GM12878 (cell line): ENCODE measurements around the gene CROCC. TPM values are rescaled to one million over a fixed set of nuclear protein-coding genes. Genes with fewer than 3 reads are reported as not detected.
"Not testable (repeated sequence)": the region's sequence is repeated elsewhere in the genome, so short reads cannot be mapped to it uniquely, and the experiment has no call there.

Experiments
- ATAC-seq: fragments of 200-7000 bp; cut with Tn5 transposase; 3 replicates; pipeline ENCODE4 v1.9.1; 2020; ENCODE audit warnings: mild to moderate bottlenecking, moderate library complexity
- BruUV-seq: library from RNA; stranded (reverse); fragments of 400-500 nt; replicated peaks from 2 replicates; lab custom pipeline; 2021; lab: Mats Ljungman, UMichigan
- CTCF ChIA-PET: fragments of 300-600 bp; sonication (Branson Sonifier 250); formaldehyde crosslinking; extraction: SDS; loops from one replicate; lab custom pipeline; 2021; ENCODE audit warnings: inconsistent platforms; lab: Yijun Ruan, JAX
- POLR2A ChIA-PET: fragments of 350-600 bp; formaldehyde crosslinking; extraction: SDS; loops from one replicate; lab custom pipeline; 2021; ENCODE audit warnings: inconsistent platforms; lab: Charles Lee
- RAD21 ChIA-PET: fragments of 300-600 bp; sonication (Branson Sonifier 250); formaldehyde crosslinking; loops from one replicate; lab custom pipeline; 2023; ENCODE audit warnings: antibody characterized with exemption; ENCODE audit not compliant: unreplicated experiment; lab: Charles Lee
- SMC1A ChIA-PET: fragments of 300-600 bp; sonication (Branson Sonifier 250); formaldehyde crosslinking; loops from one replicate; lab custom pipeline; 2023; ENCODE audit not compliant: unreplicated experiment, uncharacterized antibody; lab: Charles Lee
- DNase-seq: peaks from one replicate; pipeline ENCODE4 v3.0.0-alpha.2; 2011; ENCODE audit warnings: low read depth, low spot score
- FAIRE-seq: peaks from 3 replicates; lab custom pipeline; 2011; peaks lifted over from hg19 to GRCh38; lab: Jason Lieb, UNC
- H2AFZ ChIP-seq: 2 replicates; pipeline ENCODE4 v1.6.0; 2011; ENCODE audit warnings: low read depth, low read length, control low read depth; ENCODE audit not compliant: control insufficient read depth
- H3K27ac ChIP-seq: 2 replicates; pipeline ENCODE4 v1.5.1; 2011; ENCODE audit warnings: control low read depth; ENCODE audit not compliant: control insufficient read depth, insufficient read depth
- H3K27me3 ChIP-seq, 2 experiments: replicated peaks in 1 of 2; 2 replicates each; pipeline versions ENCODE4 v1.6.0 to v1.6.1; 2011; ENCODE audit warnings: low read length in 1 of 2; ENCODE audit not compliant: control insufficient read depth in 2 of 2, insufficient read depth in 2 of 2
- H3K36me3 ChIP-seq, 2 experiments: 2 replicates each; pipeline ENCODE4 v1.5.1; 2011; ENCODE audit warnings: low read length in 1 of 2; ENCODE audit not compliant: control insufficient read depth in 2 of 2, insufficient read depth in 2 of 2
- H3K4me1 ChIP-seq: 2 replicates; pipeline ENCODE4 v1.6.1; 2011; ENCODE audit warnings: mild to moderate bottlenecking, low read length, moderate library complexity, mixed read lengths; ENCODE audit not compliant: control insufficient read depth, insufficient read depth
- H3K4me2 ChIP-seq: 2 replicates; pipeline ENCODE4 v1.6.0; 2011; ENCODE audit warnings: control low read depth; ENCODE audit not compliant: control insufficient read depth, insufficient read depth
- H3K4me3 ChIP-seq: fragments of 200-600 bp; sonication (generic); 2 replicates; pipeline ENCODE4 v1.5.1; 2016
- H3K79me2 ChIP-seq: 2 replicates; pipeline ENCODE4 v1.6.0; 2011; ENCODE audit warnings: low read length; ENCODE audit not compliant: control insufficient read depth, insufficient read depth
- H3K9ac ChIP-seq: 2 replicates; pipeline ENCODE4 v1.8.0; 2011; ENCODE audit warnings: low read length, control low read depth, mixed read lengths; ENCODE audit not compliant: control insufficient read depth, insufficient read depth
- H3K9me3 ChIP-seq: replicated peaks from 3 replicates; pipeline ENCODE4 v1.5.1; 2011; ENCODE audit warnings: mild to moderate bottlenecking, low read length; ENCODE audit not compliant: control insufficient read depth, insufficient read depth
- H4K20me1 ChIP-seq: 2 replicates; pipeline ENCODE4 v1.6.0; 2011; ENCODE audit not compliant: control insufficient read depth, insufficient read depth
- BCL11A ChIP-seq: IDR thresholded peaks from 2 replicates; pipeline ENCODE4 v1.6.1; 2011; ENCODE audit warnings: low read depth, low read length
- BMI1 ChIP-seq: fragments of 450-650 bp; IDR thresholded peaks from 2 replicates; pipeline ENCODE4 v1.6.1; 2016; ENCODE audit warnings: mild to moderate bottlenecking, moderate library complexity, borderline replicate concordance
- CBX3 ChIP-seq: fragments of 200-600 bp; sonication (generic); IDR thresholded peaks from 2 replicates; pipeline ENCODE4 v1.6.1; 2016; ENCODE audit warnings: low read depth, borderline replicate concordance
- NR2C2 ChIP-seq: IDR thresholded peaks from 2 replicates; pipeline ENCODE4 v1.6.1; 2011; ENCODE audit warnings: borderline replicate concordance, low read depth; ENCODE audit not compliant: control insufficient read depth, insufficient read length
- POU2F2 ChIP-seq: IDR thresholded peaks from 3 replicates; pipeline ENCODE4 v1.6.1; 2011; ENCODE audit warnings: low read depth, mild to moderate bottlenecking, low read length, borderline replicate concordance
- ZNF217 ChIP-seq: fragments of 450-650 bp; IDR thresholded peaks from 2 replicates; pipeline ENCODE4 v1.6.1; 2017; ENCODE audit warnings: antibody characterized with exemption, mild to moderate bottlenecking
- WGBS: methylation state at CpG from one replicate; pipeline ENCODE4 v1.1.6; 2016; ENCODE audit warnings: low lambda C conversion rate; ENCODE audit not compliant: insufficient replicate concordance, insufficient coverage; ENCODE audit errors: missing lambda C conversion rate; 5-methylcytosine and 5-hydroxymethylcytosine counted together
- in situ Hi-C: fragments of 300-500 bp; cut with MboI; formaldehyde crosslinking; loops from 9 replicates; pipeline ENCODE4 v1.14.3; 2018; ENCODE audit warnings: mixed read lengths
- intact Hi-C: fragments of 100-400 bp; cut with micrococcal nuclease; formaldehyde crosslinking; loops from one replicate; pipeline ENCODE4 v1.14.2; 2022; ENCODE audit not compliant: unreplicated experiment
- polyA plus RNA-seq, 11 experiments: library from polyadenylated mRNA; depleted of rRNA in 4 of 11; unstranded in 6 of 11; stranded (reverse) in 5 of 11; fragments of >200 nt; fragmentation: Nextera tagmentation in 4 of 11; fragmentation: Illumina TruSeq in 1 of 11; extraction: Ambion mirVana in 4 of 11; extraction: Trizol in 1 of 11; gene quantifications; 1 replicate in 1 of 11; 2 replicates in 10 of 11; pipeline versions ENCODE4 v1.2.1 to v1.2.3, GENCODE V29; 2011 to 2016; ENCODE audit warnings: inconsistent platforms in 2 of 11, missing spikeins in 2 of 11, low read depth in 1 of 11
- total RNA-seq, 4 experiments: library from RNA; depleted of rRNA in 3 of 4; stranded (reverse); fragments of >200 nt in 3 of 4; fragmentation: Illumina TruSeq in 1 of 4; extraction: Trizol in 1 of 4; gene quantifications; 2 replicates each; pipeline versions ENCODE4 v1.2.1 to v1.2.3, GENCODE V29; 2013 to 2021

The CROCC gene
- total and polyA plus RNA-seq, 10 of the 15 experiments (the other 5 are each of a cell fraction or from before 2014, with no cell fraction given), result 0.04 to 5.5 (median 2.3) TPM

DNA sequence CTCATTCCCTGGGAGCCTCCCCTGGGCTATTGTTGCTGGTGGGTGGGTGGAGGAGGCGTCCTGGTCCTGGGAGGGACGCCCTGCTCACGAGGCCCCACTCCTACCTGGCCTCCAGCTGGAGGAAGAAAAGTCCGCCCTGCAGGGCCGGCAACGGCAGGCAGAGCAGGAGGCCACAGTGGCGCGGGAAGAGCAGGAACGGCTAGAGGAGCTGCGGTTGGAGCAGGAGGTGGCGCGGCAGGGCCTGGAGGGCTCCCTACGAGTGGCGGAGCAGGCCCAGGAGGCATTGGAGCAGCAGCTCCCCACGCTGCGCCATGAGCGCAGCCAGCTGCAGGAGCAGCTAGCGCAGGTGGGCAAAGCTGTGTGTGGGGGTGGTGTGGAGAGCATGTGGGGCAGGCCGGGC lies 24.9 kb downstream of the CROCC start (continued):
- TF ChIP-seq POU2F2, result no peak
- no peak for TF ChIP-seq CBX3
- no peak for TF ChIP-seq ZNF217
- TF ChIP-seq BMI1, result no peak
- no peak for TF ChIP-seq BCL11A
- TF ChIP-seq NR2C2, result no peak

DNA sequence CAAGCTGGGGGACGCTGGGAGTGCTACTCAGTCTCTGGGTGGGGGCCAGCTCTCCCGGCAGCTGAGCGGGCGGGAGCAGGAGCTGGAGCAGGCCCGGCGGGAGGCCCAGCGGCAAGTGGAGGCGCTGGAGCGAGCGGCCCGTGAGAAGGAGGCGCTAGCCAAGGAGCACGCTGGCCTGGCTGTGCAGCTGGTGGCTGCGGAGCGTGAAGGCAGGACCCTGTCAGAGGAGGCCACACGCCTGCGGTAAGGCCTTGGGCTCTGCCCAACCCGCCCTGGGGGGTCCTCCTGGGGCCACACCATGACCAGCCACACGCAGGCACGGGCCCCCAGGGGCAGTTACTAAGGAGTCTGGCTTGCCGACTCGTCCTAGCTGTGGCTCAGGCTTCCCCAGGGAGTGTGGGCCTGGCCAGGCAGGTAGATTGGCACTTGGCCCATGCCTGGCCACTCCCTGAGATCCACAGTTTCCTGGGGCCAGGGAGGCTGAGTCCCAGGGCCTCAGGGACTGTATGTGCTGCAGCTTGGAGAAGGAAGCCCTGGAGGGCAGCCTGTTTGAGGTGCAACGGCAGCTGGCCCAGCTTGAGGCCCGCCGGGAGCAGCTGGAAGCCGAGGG lies 26.7 kb downstream of the CROCC start:
- H3K9ac ChIP-seq, H2AFZ ChIP-seq, H3K4me1 ChIP-seq, H3K27ac ChIP-seq, FAIRE-seq, H3K4me3 ChIP-seq, H3K27me3 ChIP-seq, H3K9me3 ChIP-seq, SMC1A ChIA-PET, DNase-seq, H3K36me3 ChIP-seq, CTCF ChIA-PET, H3K79me2 ChIP-seq, H4K20me1 ChIP-seq, H3K4me2 ChIP-seq, BruUV-seq, intact Hi-C loops, ATAC-seq: not testable (repeated sequence)
- 32% methylated on average over 26 of the region's 26 CpGs for WGBS
- ChIA-PET POLR2A (interaction anchor here (0.5 kb wide), 1 partner anchor 713 kb away, joined by 5 read pairs; no protein-coding TSS in a partner anchor), RAD21 (interaction anchor here (1.3 kb wide), 1 partner anchor 327 kb away, joined by 4 read pairs; no protein-coding TSS in a partner anchor)
- in situ Hi-C loops, result loop anchor here (10.0 kb wide), 1 partner anchor 286 kb away; no protein-coding TSS in a partner anchor

DNA sequence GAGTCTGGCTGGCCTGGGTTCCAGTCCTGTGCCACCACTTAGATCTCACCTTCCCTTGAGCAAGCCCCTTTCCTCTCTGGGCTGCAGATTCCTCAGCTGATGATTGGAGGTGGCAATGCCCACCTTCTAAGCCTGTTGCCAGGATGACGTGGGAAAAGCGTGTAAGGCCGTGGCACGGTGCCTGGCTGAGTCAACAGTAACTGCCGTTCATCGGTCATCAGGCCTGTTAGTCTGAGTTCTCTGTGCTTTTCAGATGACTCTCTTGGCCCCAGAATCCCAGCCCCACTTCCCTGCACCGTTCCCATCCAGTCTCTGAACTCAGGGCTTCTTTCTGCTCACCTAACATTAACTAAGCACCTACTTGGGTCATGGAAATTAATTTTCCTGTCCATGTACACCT lies 27.3 kb downstream of the CROCC start:
- H3K4me2 ChIP-seq, DNase-seq, H3K9me3 ChIP-seq, POLR2A ChIA-PET, H3K27ac ChIP-seq, H3K4me3 ChIP-seq, H3K79me2 ChIP-seq, H2AFZ ChIP-seq, SMC1A ChIA-PET, intact Hi-C loops, H3K4me1 ChIP-seq, H3K27me3 ChIP-seq, H3K9ac ChIP-seq, ATAC-seq, H3K36me3 ChIP-seq, BruUV-seq, H4K20me1 ChIP-seq: not testable (repeated sequence)
- 69% methylated on average over 7 of the region's 7 CpGs for WGBS
- in situ Hi-C loops, result loop anchor here (10.0 kb wide), 1 partner anchor 286 kb away; no protein-coding TSS in a partner anchor
- peak; percentile 89 for FAIRE-seq
- RAD21 ChIA-PET, result interaction anchor here (0.7 kb wide), 1 partner anchor 12 kb away, joined by 3 read pairs; no protein-coding TSS in a partner anchor
- CTCF ChIA-PET, result interaction anchor here (1.0 to 1.6 kb wide), 2 partner anchors 12 to 97 kb away, joined by 3 to 6 read pairs; no protein-coding TSS in a partner anchor

DNA sequence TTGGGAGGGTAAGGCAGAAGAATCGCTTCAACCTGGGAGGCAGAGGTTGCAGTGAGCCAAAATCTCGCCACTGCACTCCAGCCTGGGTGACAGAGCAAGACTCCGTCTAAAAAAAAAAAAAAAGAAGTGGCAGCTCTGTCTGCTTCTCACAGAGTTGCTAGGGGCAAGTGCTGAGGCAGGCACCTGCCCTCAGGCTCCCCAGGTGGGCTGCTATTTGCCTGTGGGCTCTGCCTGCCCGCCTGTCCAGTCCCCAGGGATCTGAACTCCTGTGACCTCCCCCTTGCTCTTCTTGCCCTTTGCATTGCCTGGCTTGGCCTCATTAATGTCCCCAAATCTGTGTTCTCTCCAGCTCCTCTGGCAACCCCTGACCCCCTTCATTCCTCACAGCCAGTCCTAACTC lies 30.6 kb downstream of the CROCC start:
- H3K4me2 ChIP-seq, H3K27ac ChIP-seq, ATAC-seq, H3K4me1 ChIP-seq, H4K20me1 ChIP-seq, H3K36me3 ChIP-seq, BruUV-seq, in situ Hi-C loops, H3K4me3 ChIP-seq, POLR2A ChIA-PET, H3K79me2 ChIP-seq, DNase-seq, H3K27me3 ChIP-seq, H3K9me3 ChIP-seq, H3K9ac ChIP-seq, H2AFZ ChIP-seq: not testable (repeated sequence)
- WGBS, result 31% methylated on average over 4 of the region's 4 CpGs
- intact Hi-C loops, result loop anchor here (10.0 kb wide), 1 partner anchor 508 kb away; the partner anchor contains the start of gene NECAP2
- FAIRE-seq, result peak; percentile 85
- RAD21 ChIA-PET, result interaction anchor here (0.7 to 1.4 kb wide), 5 partner anchors 93 to 340 kb away, joined by 3 to 5 read pairs (median 4); no protein-coding TSS in a partner anchor
- SMC1A ChIA-PET, result interaction anchor here (0.7 to 2.0 kb wide), 9 partner anchors 8 to 589 kb away, joined by 3 to 10 read pairs (median 4); no protein-coding TSS in a partner anchor
- CTCF ChIA-PET, result interaction anchor here (0.6 to 2.7 kb wide), 18 partner anchors 8 to 873 kb away, joined by 3 to 50 read pairs (median 4); no protein-coding TSS in a partner anchor
